Testis (tissue), 3 donors: ENCODE results near the gene FAF1. TPM values are rescaled to one million over a fixed set of nuclear protein-coding genes. Genes with fewer than 3 reads are reported as not detected.

Experiments
- DNase-seq: peaks from one replicate; pipeline ENCODE4 v3.0.0-alpha.2; 2019
- H3K27ac ChIP-seq, 2 donors: fragments of 200-600 bp; sonication (generic); one replicate each; pipeline ENCODE4 v1.5.1; 2019
- H3K27me3 ChIP-seq: fragments of 200-600 bp; sonication (generic); one replicate; pipeline ENCODE4 v1.5.1; 2019
- H3K36me3 ChIP-seq: fragments of 200-600 bp; sonication (generic); one replicate; pipeline ENCODE4 v1.5.1; 2017; ENCODE audit warnings: low read depth; ENCODE audit errors: missing control alignments
- H3K4me1 ChIP-seq: fragments of 200-600 bp; sonication (generic); one replicate; pipeline ENCODE4 v1.5.1; 2019
- H3K4me3 ChIP-seq, 2 donors: fragments of 200-600 bp; sonication (generic); one replicate each; pipeline ENCODE4 v1.5.1; 2017 to 2019
- H3K9me3 ChIP-seq: fragments of 200-600 bp; sonication (generic); one replicate; pipeline ENCODE4 v1.5.1; 2017
- POLR2A ChIP-seq: fragments of 450-650 bp; IDR thresholded peaks from one replicate; pipeline ENCODE4 v1.6.1; 2017; ENCODE audit warnings: antibody characterized with exemption, mild to moderate bottlenecking, moderate library complexity
- WGBS, 2 donors: methylation state at CpG; one replicate each; pipeline ENCODE4 v1.1.5; 2018; 5-methylcytosine and 5-hydroxymethylcytosine counted together
- intact Hi-C: fragments of 100-400 bp; cut with DNase I; formaldehyde crosslinking; loops from one replicate; pipeline ENCODE4 v1.15.1; 2023; ENCODE audit warnings: low total_unique reads
- polyA plus RNA-seq: library from polyadenylated mRNA; stranded (reverse); fragments of 350-450 nt; fragmentation: Illumina TruSeq; extraction: RNeasy Lipid Tissue Mini Kit (QIAGEN cat#74804); gene quantifications from one replicate; pipeline ENCODE4 v1.2.3, GENCODE V29; 2014; ENCODE audit warnings: low read depth, low replicate concordance; ENCODE audit not compliant: insufficient read depth
- total RNA-seq, 2 donors: library from RNA; depleted of rRNA; stranded (reverse); fragments of >200 nt; gene quantifications; one replicate each; pipeline ENCODE4 v1.2.3, GENCODE V29; 2016
- TF ChIP-seq, protein P1 (sequence below), 3 experiments: fragments of 450-650 bp in 2 of 3; fragments of 200-600 bp in 1 of 3; sonication (generic) in 1 of 3; IDR thresholded peaks; one replicate each; pipeline ENCODE4 v1.5.1; 2016 to 2019; ENCODE audit warnings: antibody characterized with exemption in 3 of 3, mild to moderate bottlenecking in 2 of 3, moderate library complexity in 1 of 3

Gene FAF1
- total and polyA plus RNA-seq, 3 donors from 2014 or later: 46.5 to 236 (median 61.6) TPM

DNA sequence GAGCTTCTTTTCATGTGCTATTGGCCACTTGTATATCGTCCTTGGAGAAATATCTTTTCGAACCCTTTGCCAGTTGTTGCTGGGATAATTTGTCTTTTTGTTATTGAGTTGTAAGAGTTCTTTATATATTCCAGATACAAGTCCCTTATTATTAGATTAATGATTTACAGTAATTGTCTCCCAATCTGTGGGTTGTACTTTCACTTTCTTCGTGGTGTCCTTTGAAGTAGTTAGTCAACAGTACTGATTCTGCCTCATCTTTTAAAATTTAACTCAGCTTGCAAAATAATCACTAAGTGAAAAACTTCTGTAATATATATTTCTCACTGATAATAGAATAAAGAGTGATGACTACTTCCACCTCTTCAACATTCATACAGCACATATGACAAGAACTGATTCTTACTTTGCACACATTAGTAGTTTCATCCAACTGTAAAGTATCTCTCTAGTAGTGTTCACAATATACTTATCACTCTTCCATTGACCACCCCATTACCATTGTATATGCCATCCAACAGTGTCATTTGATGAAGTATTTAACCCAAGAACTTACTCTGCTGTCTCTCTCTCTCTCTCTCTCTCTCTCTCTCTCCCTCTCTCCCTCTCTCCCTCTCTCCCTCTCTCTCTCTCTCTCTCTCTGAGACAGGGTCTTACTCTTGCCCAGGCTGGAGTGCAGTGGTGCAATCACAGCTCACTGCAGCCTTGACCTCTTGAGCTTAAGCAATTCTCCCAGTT, 432.6 kb downstream of the FAF1 start:
- no peak overlapping the region for H3K27ac ChIP-seq
- intact Hi-C loops: no loop called here
- H3K27me3 ChIP-seq: no peaks in the 10 kb centered on the region
- no peaks in the 10 kb centered on the region for H3K9me3 ChIP-seq
- H3K36me3 ChIP-seq: no peaks in the 10 kb centered on the region
- 96 to 97% methylated on average over 3 of the region's 3 CpGs for WGBS, 2 donors
- TF ChIP-seq, protein P1, sequence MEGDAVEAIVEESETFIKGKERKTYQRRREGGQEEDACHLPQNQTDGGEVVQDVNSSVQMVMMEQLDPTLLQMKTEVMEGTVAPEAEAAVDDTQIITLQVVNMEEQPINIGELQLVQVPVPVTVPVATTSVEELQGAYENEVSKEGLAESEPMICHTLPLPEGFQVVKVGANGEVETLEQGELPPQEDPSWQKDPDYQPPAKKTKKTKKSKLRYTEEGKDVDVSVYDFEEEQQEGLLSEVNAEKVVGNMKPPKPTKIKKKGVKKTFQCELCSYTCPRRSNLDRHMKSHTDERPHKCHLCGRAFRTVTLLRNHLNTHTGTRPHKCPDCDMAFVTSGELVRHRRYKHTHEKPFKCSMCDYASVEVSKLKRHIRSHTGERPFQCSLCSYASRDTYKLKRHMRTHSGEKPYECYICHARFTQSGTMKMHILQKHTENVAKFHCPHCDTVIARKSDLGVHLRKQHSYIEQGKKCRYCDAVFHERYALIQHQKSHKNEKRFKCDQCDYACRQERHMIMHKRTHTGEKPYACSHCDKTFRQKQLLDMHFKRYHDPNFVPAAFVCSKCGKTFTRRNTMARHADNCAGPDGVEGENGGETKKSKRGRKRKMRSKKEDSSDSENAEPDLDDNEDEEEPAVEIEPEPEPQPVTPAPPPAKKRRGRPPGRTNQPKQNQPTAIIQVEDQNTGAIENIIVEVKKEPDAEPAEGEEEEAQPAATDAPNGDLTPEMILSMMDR (IDR thresholded peaks at IDR 0.05): no peak
- TF ChIP-seq POLR2A: no peak
- no peak overlapping the region for H3K4me3 ChIP-seq
- no peaks in the 10 kb centered on the region for H3K4me1 ChIP-seq
- no peak for DNase-seq

DNA sequence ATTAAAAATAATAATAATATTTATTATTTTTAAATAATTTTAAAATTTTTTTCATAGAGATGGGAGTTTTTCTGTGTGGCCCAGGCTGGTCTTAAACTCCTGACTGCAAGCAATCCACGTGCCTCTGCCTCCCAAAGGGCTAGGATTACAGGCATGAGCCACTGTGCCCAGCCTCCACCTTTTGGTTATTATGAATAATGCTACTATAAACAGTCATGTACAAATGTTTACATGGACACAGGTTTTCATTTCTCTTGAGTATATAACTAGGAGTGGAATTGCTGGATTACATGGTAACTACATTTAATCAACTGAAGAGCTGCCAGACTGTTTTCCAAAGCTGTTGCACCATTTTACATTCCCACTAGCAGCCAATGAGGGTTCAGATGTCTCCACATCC, 433.6 kb downstream of the FAF1 start:
- no peaks in the 10 kb centered on the region for H3K36me3 ChIP-seq
- 100% methylated on average over 1 of the region's 1 CpG for WGBS, 2 donors
- DNase-seq: no peak

GRCh38 chr1:50523548-50523947, 436.5 kb downstream of the FAF1 start:
- Histone ChIP-seq H3K27ac (no peak overlapping the region), H3K4me1 (no peaks in the 10 kb centered on the region), H3K4me3 (no peak overlapping the region), H3K27me3 (no peaks in the 10 kb centered on the region), H3K9me3 (no peaks in the 10 kb centered on the region), H3K36me3 (no peaks in the 10 kb centered on the region)
- no peak for DNase-seq
- 89 to 93% methylated on average over 3 of the region's 3 CpGs for WGBS, 2 donors
- TF ChIP-seq, protein P1 (IDR thresholded peaks at IDR 0.05): no peak
- no peak for TF ChIP-seq POLR2A
- intact Hi-C loops: no loop called here

More for the DNA sequence above, 433.6 kb downstream of the FAF1 start:
- H3K4me1 ChIP-seq: no peaks in the 10 kb centered on the region
- TF ChIP-seq, protein P1 (IDR thresholded peaks at IDR 0.05): no peak
- no peak for TF ChIP-seq POLR2A
- no peaks in the 10 kb centered on the region for H3K27me3 ChIP-seq
- intact Hi-C loops: no loop called here
- no peaks in the 10 kb centered on the region for H3K9me3 ChIP-seq
- H3K4me3 ChIP-seq: no peak overlapping the region
- H3K27ac ChIP-seq: no peak overlapping the region

GRCh38 chr1:50522691-50523342, 437.2 kb downstream of the FAF1 start:
- intact Hi-C loops: no loop called here
- TF ChIP-seq, protein P1 (IDR thresholded peaks at IDR 0.05): no peak
- TF ChIP-seq POLR2A: no peak
- no peaks in the 10 kb centered on the region for H3K27me3 ChIP-seq
- DNase-seq: no peak
- no peaks in the 10 kb centered on the region for H3K9me3 ChIP-seq
- 95 to 100% methylated on average over 1 of the region's 1 CpG for WGBS, 2 donors
- no peaks in the 10 kb centered on the region for H3K36me3 ChIP-seq
- no peaks in the 10 kb centered on the region for H3K4me1 ChIP-seq
- no peak overlapping the region for H3K27ac ChIP-seq
- H3K4me3 ChIP-seq: no peak overlapping the region
